ENCODE measurements around the gene CLPSL2. TPM values are rescaled to one million over a fixed set of nuclear protein-coding genes. Genes with fewer than 3 reads are reported as not detected.

CLPSL2 gene
- total and polyA plus RNA-seq, 10 of the 15 experiments (the other 5 are each of a cell fraction or from before 2014, with no cell fraction given) = 0.32 to 1.3 TPM; not detected in 8

- TF ChIP-seq ZNF687 (IDR thresholded peaks at IDR 0.05) (0 out of 2 replicates have a peak, but pooled peaks have one; percentile 33), POLR2A (IDR thresholded peaks at IDR 0.05; ENCODE audit: low read depth, low read length) (peak; percentile 88), STAT3 (IDR thresholded peaks at IDR 0.05; ENCODE audit: low read depth, low read length) (no peak), POU2F2 (IDR thresholded peaks at IDR 0.05; ENCODE audit: borderline replicate concordance, low read depth, low read length) (peak; percentile 54; the same call in 2 of the 3 replicates), ZNF24 (IDR thresholded peaks at IDR 0.05) (no peak), CREB1 (IDR thresholded peaks at IDR 0.05; ENCODE audit: low read depth) (peak; percentile 88), SP1 (IDR thresholded peaks at IDR 0.05; ENCODE audit: low read depth, low read length) (peak; percentile 62), POLR2AphosphoS5 (IDR thresholded peaks at IDR 0.05; ENCODE audit: low read length) (peak; percentile 61; the same call in 1 of the 2 replicates), NFXL1 (IDR thresholded peaks at IDR 0.05; ENCODE audit: borderline replicate concordance) (no peak), SMAD5 (IDR thresholded peaks at IDR 0.05; ENCODE audit: low read depth) (peak; percentile 50; the same call in 1 of the 2 replicates), SMARCA5 (IDR thresholded peaks at IDR 0.05) (no peak; the same call in 1 of the 2 replicates), BMI1 (IDR thresholded peaks at IDR 0.05; ENCODE audit: borderline replicate concordance) (peak; percentile 72; the same call in 1 of the 2 replicates), TCF3 (IDR thresholded peaks at IDR 0.05; ENCODE audit: borderline replicate concordance, insufficient read depth, low read depth, low read length) (peak; percentile 53; the same call in 1 of the 2 replicates), SMAD1 (IDR thresholded peaks at IDR 0.05; ENCODE audit: low read depth, partially characterized antibody) (no peak), MLLT1 (IDR thresholded peaks at IDR 0.05) (0 out of 2 replicates have a peak, but pooled peaks have one; percentile 13), NFYA (IDR thresholded peaks at IDR 0.05; ENCODE audit: borderline replicate concordance, low read depth, low read length) (no peak), HDGF (IDR thresholded peaks at IDR 0.05) (peak; percentile 17; the same call in 1 of the 2 replicates), ZBTB33 (IDR thresholded peaks at IDR 0.05) (no peak), PAX8 (IDR thresholded peaks at IDR 0.05) (no peak), RUNX3 (IDR thresholded peaks at IDR 0.05; ENCODE audit: low read length) (no peak), MYB (IDR thresholded peaks at IDR 0.05; ENCODE audit: borderline replicate concordance, low read depth, low read length) (no peak), BHLHE40 (IDR thresholded peaks at IDR 0.05; ENCODE audit: borderline replicate concordance in 1 of 2, low read depth in 2 of 2, low read length in 1 of 2) (no peak), CREM (IDR thresholded peaks at IDR 0.05; ENCODE audit: low read depth) (peak; percentile 82), POLR2AphosphoS2 (IDR thresholded peaks at IDR 0.05; ENCODE audit: low read depth, low read length) (no peak), SUPT20H (IDR thresholded peaks at IDR 0.05; ENCODE audit: borderline replicate concordance, control insufficient read depth, low read depth, low read length) (no peak), RAD51 (IDR thresholded peaks at IDR 0.05) (no peak), RCOR1 (conservative IDR thresholded peaks at IDR 0.05; ENCODE audit: low read depth, low read length) (peak; percentile 26; the same call in 1 of the 2 replicates), NR2F1 (conservative IDR thresholded peaks at IDR 0.05) (peak; percentile 96)
Measured at GRCh38 chr6:35731414-35731735, 45.0 kb upstream of the CLPSL2 start (continued).
